ENCODE results near the gene NOTUM.

- TF ChIP-seq POLR2A (IDR thresholded peaks at IDR 0.05) (no peak), CTCF (IDR thresholded peaks at IDR 0.05) (no peak), POLR2AphosphoS5 (IDR thresholded peaks at IDR 0.05) (no peak)
Observed at GRCh38 chr17:81905424-81905875, 55.5 kb downstream of the NOTUM start.

All from upper lobe of left lung (tissue), 4 donors.